GM19455 (cell line): ENCODE data around the gene DMRT2.

Experiments
- ATAC-seq: cut with Tn5 transposase; IDR thresholded peaks from one replicate; pipeline ENCODE4 v1.9.1; 2021; ENCODE audit not compliant: unreplicated experiment

DMRT2 gene

GRCh38 chr9:1046639-1047572 lies 3.3 kb upstream of the DMRT2 start:
- no peak for ATAC-seq

- no peak for ATAC-seq
Observed at GRCh38 chr9:1047591-1048230, 2.4 kb upstream of the DMRT2 start.

- ATAC-seq, result no peak
Observed at GRCh38 chr9:1048231-1048619, 1.9 kb upstream of the DMRT2 start.

- ATAC-seq, result no peak
Observed at GRCh38 chr9:1048811-1049210, 1.3 kb upstream of the DMRT2 start.

GRCh38 chr9:1049641-1050040 lies 516 bp upstream of the DMRT2 start:
- no peak for ATAC-seq

- no peak for ATAC-seq
Observed at GRCh38 chr9:1051210-1051583, 1.0 kb downstream of the DMRT2 start.

GRCh38 chr9:1051584-1052275 lies 1.6 kb downstream of the DMRT2 start:
- no peak for ATAC-seq

GRCh38 chr9:1052365-1053281 lies 2.5 kb downstream of the DMRT2 start:
- no peak for ATAC-seq

- no peak for ATAC-seq
Observed at GRCh38 chr9:1053282-1053621, 3.1 kb downstream of the DMRT2 start.

- ATAC-seq, result no peak
Observed at GRCh38 chr9:1053986-1054425, 3.8 kb downstream of the DMRT2 start.

GRCh38 chr9:1055166-1055565 lies 5.0 kb downstream of the DMRT2 start:
- ATAC-seq, result no peak

GRCh38 chr9:1057910-1058309 lies 7.8 kb downstream of the DMRT2 start:
- no peak for ATAC-seq

- ATAC-seq, result no peak
Observed at GRCh38 chr9:1058826-1059487, 8.8 kb downstream of the DMRT2 start.

GRCh38 chr9:1065130-1065529 lies 15.0 kb downstream of the DMRT2 start:
- no peak for ATAC-seq

- no peak for ATAC-seq
Observed at GRCh38 chr9:1070692-1071091, 20.5 kb downstream of the DMRT2 start.

- ATAC-seq, result no peak
Observed at GRCh38 chr9:1071730-1072129, 21.6 kb downstream of the DMRT2 start.

GRCh38 chr9:1073497-1073896 lies 23.3 kb downstream of the DMRT2 start:
- ATAC-seq, result no peak

- no peak for ATAC-seq
Observed at GRCh38 chr9:1077616-1078015, 27.5 kb downstream of the DMRT2 start.

- no peak for ATAC-seq
Observed at GRCh38 chr9:1083325-1083913, 33.3 kb downstream of the DMRT2 start.

GRCh38 chr9:1085086-1085485 lies 34.9 kb downstream of the DMRT2 start:
- ATAC-seq, result no peak
